ENCODE measurements around the gene SH3PXD2B.

The SH3PXD2B gene

GRCh38 chr5:172454358-172455086, at the start of gene SH3PXD2B:
TSS of gene SH3PXD2B (minus strand) at chr5:172454525. CDS start at chr5:172454352, 173 bp downstream.
- TF ChIP-seq ZBTB7A (IDR thresholded peaks at IDR 0.05; ENCODE audit: low read depth) (0 out of 2 replicates have a peak, but pooled peaks have one; percentile 12), CEBPB (IDR thresholded peaks at IDR 0.05) (no peak), TCF12 (IDR thresholded peaks at IDR 0.05; ENCODE audit: low read depth) (peak; percentile 28; the same call in 1 of the 2 replicates)

GRCh38 chr5:172502969-172503368, 48.6 kb upstream of the SH3PXD2B start:
- TF ChIP-seq MAX (IDR thresholded peaks at IDR 0.05) = no peak
- no peak for TF ChIP-seq ZBTB7A (IDR thresholded peaks at IDR 0.05; ENCODE audit: low read depth)
- peak; percentile 95 for TF ChIP-seq USF1 (IDR thresholded peaks at IDR 0.05)
- TF ChIP-seq REST (IDR thresholded peaks at IDR 0.05; ENCODE audit: low read depth) = no peak

- no peak for TF ChIP-seq REST (IDR thresholded peaks at IDR 0.05; ENCODE audit: low read depth)
- no peak for TF ChIP-seq FOXM1 (IDR thresholded peaks at IDR 0.05; ENCODE audit: borderline replicate concordance, low read depth)
- no peak for TF ChIP-seq YY1 (IDR thresholded peaks at IDR 0.05; ENCODE audit: low read depth)
- no peak for TF ChIP-seq EP300 (IDR thresholded peaks at IDR 0.05; ENCODE audit: borderline replicate concordance)
- TF ChIP-seq NFIC (IDR thresholded peaks at IDR 0.05) = no peak
- no peak for TF ChIP-seq CREB1 (IDR thresholded peaks at IDR 0.05; ENCODE audit: low read depth)
- no peak for TF ChIP-seq CEBPB (IDR thresholded peaks at IDR 0.05)
- TF ChIP-seq TCF12 (IDR thresholded peaks at IDR 0.05; ENCODE audit: low read depth) = no peak
- no peak for TF ChIP-seq USF1 (IDR thresholded peaks at IDR 0.05)
- no peak for TF ChIP-seq ZBTB7A (IDR thresholded peaks at IDR 0.05; ENCODE audit: low read depth)
- no peak for TF ChIP-seq TAF1 (IDR thresholded peaks at IDR 0.05; ENCODE audit: low read depth)
- no peak for TF ChIP-seq TEAD4 (IDR thresholded peaks at IDR 0.05)
- no peak for TF ChIP-seq RAD21 (IDR thresholded peaks at IDR 0.05; ENCODE audit: low read depth)
- TF ChIP-seq EGR1 (IDR thresholded peaks at IDR 0.05) = no peak
- TF ChIP-seq MAX (IDR thresholded peaks at IDR 0.05) = no peak
These were observed 48.1 kb upstream of the SH3PXD2B start for GRCh38 chr5:172502410-172502809.

GRCh38 chr5:172501708-172502320, 47.5 kb upstream of the SH3PXD2B start:
- TF ChIP-seq ZBTB7A (IDR thresholded peaks at IDR 0.05; ENCODE audit: low read depth) (no peak), TAF1 (IDR thresholded peaks at IDR 0.05; ENCODE audit: low read depth) (no peak), REST (IDR thresholded peaks at IDR 0.05; ENCODE audit: low read depth) (no peak), NFIC (IDR thresholded peaks at IDR 0.05) (no peak), USF1 (IDR thresholded peaks at IDR 0.05) (no peak), EGR1 (IDR thresholded peaks at IDR 0.05) (no peak), TEAD4 (IDR thresholded peaks at IDR 0.05) (no peak), CEBPB (IDR thresholded peaks at IDR 0.05) (no peak), RAD21 (IDR thresholded peaks at IDR 0.05; ENCODE audit: low read depth) (no peak), MAX (IDR thresholded peaks at IDR 0.05) (no peak), TCF12 (IDR thresholded peaks at IDR 0.05; ENCODE audit: low read depth) (no peak), EP300 (IDR thresholded peaks at IDR 0.05; ENCODE audit: borderline replicate concordance) (no peak), FOXM1 (IDR thresholded peaks at IDR 0.05; ENCODE audit: borderline replicate concordance, low read depth) (no peak), YY1 (IDR thresholded peaks at IDR 0.05; ENCODE audit: low read depth) (no peak), CREB1 (IDR thresholded peaks at IDR 0.05; ENCODE audit: low read depth) (no peak)
